Caco-2 (cell line): ENCODE measurements around the gene LCAT. TPM values are rescaled to one million over a fixed set of nuclear protein-coding genes. Genes with fewer than 3 reads are reported as not detected.
A peak's percentile ranks its signal among the peaks of the same experiment; 100 is the strongest.

ENCODE experiments used
- BruUV-seq: library from RNA; stranded (reverse); fragments of 400-500 nt; replicated peaks from 2 replicates; lab custom pipeline; 2021; lab: Mats Ljungman, UMichigan
- CTCF ChIA-PET: fragments of 300-600 bp; sonication (Branson Sonifier 250); formaldehyde crosslinking; loops from one replicate; lab custom pipeline; 2022; ENCODE audit warnings: antibody characterized with exemption; lab: Charles Lee
- POLR2A ChIA-PET: fragments of 300-600 bp; sonication (Branson Sonifier 250); formaldehyde crosslinking; loops from one replicate; lab custom pipeline; 2022; ENCODE audit warnings: antibody characterized with exemption; lab: Charles Lee
- DNase-seq, 2 experiments: peaks; one replicate each; pipeline versions ENCODE4 v3.0.0 to v3.0.0-alpha.2; 2020 to 2022
- H3K27me3 ChIP-seq: replicated peaks from 2 replicates; pipeline ENCODE4 v1.6.0; 2011; ENCODE audit warnings: low read length; ENCODE audit not compliant: control insufficient read depth, insufficient read depth
- H3K36me3 ChIP-seq: 2 replicates; pipeline ENCODE4 v1.5.1; 2011; ENCODE audit warnings: low read length; ENCODE audit not compliant: control insufficient read depth, insufficient read depth
- H3K4me1 ChIP-seq: fragments of 250-450 bp; sonication (Bioruptor Pico); 2 replicates; pipeline ENCODE4 v1.5.1; 2020; ENCODE audit warnings: mild to moderate bottlenecking
- H3K4me3 ChIP-seq: 2 replicates; pipeline ENCODE4 v1.5.1; 2011; ENCODE audit warnings: low read depth, mild to moderate bottlenecking, control low read depth, low read length
- H3K9me3 ChIP-seq: fragments of 250-450 bp; sonication (Bioruptor Pico); 2 replicates; pipeline ENCODE4 v1.5.1; 2020; ENCODE audit warnings: mild to moderate bottlenecking, moderate library complexity
- H3K27ac Mint-ChIP-seq: one replicate; pipeline ENCODE4 v1.8.0; 2022; ENCODE audit warnings: mixed read lengths; ENCODE audit not compliant: unreplicated experiment
- H3K27me3 Mint-ChIP-seq: one replicate; pipeline ENCODE4 v1.8.0; 2022; ENCODE audit warnings: mixed read lengths; ENCODE audit not compliant: insufficient read depth, unreplicated experiment
- H3K36me3 Mint-ChIP-seq: one replicate; pipeline ENCODE4 v1.8.0; 2022; ENCODE audit warnings: mild to moderate bottlenecking, mixed read lengths; ENCODE audit not compliant: insufficient read depth, unreplicated experiment
- H3K4me1 Mint-ChIP-seq: one replicate; pipeline ENCODE4 v1.8.0; 2022; ENCODE audit warnings: low read depth, mixed read lengths; ENCODE audit not compliant: unreplicated experiment
- H3K4me3 Mint-ChIP-seq: one replicate; pipeline ENCODE4 v1.8.0; 2022; ENCODE audit warnings: mild to moderate bottlenecking, moderate library complexity, mixed read lengths; ENCODE audit not compliant: unreplicated experiment
- H3K9me3 Mint-ChIP-seq: one replicate; pipeline ENCODE4 v1.8.0; 2022; ENCODE audit warnings: mixed read lengths; ENCODE audit not compliant: unreplicated experiment
- CTCF ChIP-seq, 2 experiments: fragments of 200-600 bp in 1 of 2; IDR thresholded peaks; 1 replicate in 1 of 2; 2 replicates in 1 of 2; pipeline versions ENCODE4 v1.5.1 to v1.8.0; 2011 to 2022; ENCODE audit warnings: antibody characterized with exemption in 1 of 2, control low read depth in 1 of 2, inconsistent platforms in 1 of 2, low read depth in 1 of 2, low read length in 1 of 2, mild to moderate bottlenecking in 1 of 2, moderate library complexity in 1 of 2; ENCODE audit not compliant: insufficient read depth in 1 of 2, severe bottlenecking in 1 of 2, unreplicated experiment in 1 of 2
- intact Hi-C: fragments of 100-400 bp; cut with micrococcal nuclease; formaldehyde crosslinking; loops from one replicate; pipeline ENCODE4 v1.10.0; 2022; ENCODE audit not compliant: unreplicated experiment
- total RNA-seq: library from RNA; stranded (reverse); gene quantifications from 2 replicates; pipeline ENCODE4 v1.2.3, GENCODE V29; 2022

LCAT gene
- total RNA-seq, 1 experiment from 2014 or later: 33.3 TPM

DNA sequence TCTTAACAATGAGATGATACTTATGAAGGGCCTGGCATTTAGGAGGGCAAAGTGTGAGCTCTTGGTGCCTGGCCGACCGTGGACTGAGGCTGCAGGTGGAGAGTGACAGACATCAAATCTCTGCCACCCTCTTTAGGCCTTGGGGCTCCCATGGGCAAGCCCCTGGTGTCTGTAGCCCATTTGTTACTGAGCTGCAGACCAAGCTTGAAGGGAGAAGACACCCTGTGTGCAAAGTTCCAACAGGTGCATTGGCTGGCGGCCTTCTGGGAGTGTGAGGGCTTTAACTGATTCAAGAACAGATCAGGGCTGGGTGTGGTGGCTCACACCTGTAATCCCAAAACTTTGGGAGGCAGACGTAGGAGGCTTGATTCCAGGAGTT, 11.5 kb downstream of the LCAT start:
- no peaks in the 10 kb centered on the region for H3K9me3 ChIP-seq
- H3K36me3 ChIP-seq: peaks cover 8% of the 10 kb centered on the region
- H3K27ac Mint-ChIP-seq: no peak overlapping the region
- ChIA-PET CTCF (interaction anchor here (0.5 to 0.7 kb wide), 2 partner anchors 117 to 260 kb away, joined by 4 to 7 read pairs; no protein-coding TSS in a partner anchor), POLR2A (no interaction called here)
- no peak overlapping the region for H3K4me3 Mint-ChIP-seq
- peaks cover 16% of the 10 kb centered on the region for H3K4me1 ChIP-seq
- intact Hi-C loops: loop anchor here (10.0 kb wide), 1 partner anchor 408 kb away; the partner anchor contains the start of gene RIPOR1
- H3K4me3 ChIP-seq: no peak overlapping the region
- DNase-seq: no peak
- TF ChIP-seq CTCF (IDR thresholded peaks at IDR 0.05; ENCODE audit: insufficient read depth in 1 of 2, low read depth in 1 of 2, low read length in 1 of 2, severe bottlenecking in 1 of 2, unreplicated experiment in 1 of 2): no peak
- H3K27me3 ChIP-seq: no peaks in the 10 kb centered on the region
- peaks cover 63% of the 10 kb centered on the region for H3K36me3 Mint-ChIP-seq
- H3K9me3 Mint-ChIP-seq: no peaks in the 10 kb centered on the region
- peaks cover 27% of the 10 kb centered on the region for H3K4me1 Mint-ChIP-seq
- no peaks in the 10 kb centered on the region for H3K27me3 Mint-ChIP-seq
- BruUV-seq: no TSS peak

GRCh38 chr16:67931712-67932461, 12.0 kb downstream of the LCAT start, which contains the start of gene CTRL:
Gene CTRL (minus strand): TSS chr16:67931862. CDS start chr16:67931852, 10 bp downstream.
- H3K27ac Mint-ChIP-seq: no peak within 1 kb of the TSS
- H3K27me3 ChIP-seq: no peaks in the 10 kb centered on the region
- H3K9me3 Mint-ChIP-seq: no peaks in the 10 kb centered on the region
- H3K4me1 Mint-ChIP-seq: peaks cover 21% of the 10 kb centered on the region
- no peaks in the 10 kb centered on the region for H3K9me3 ChIP-seq
- H3K36me3 ChIP-seq: peaks cover 8% of the 10 kb centered on the region
- POLR2A ChIA-PET: no interaction called here
- peaks cover 11% of the 10 kb centered on the region for H3K4me1 ChIP-seq
- no TSS peak for BruUV-seq
- peak in 1 of 2 experiments; percentile 62 for DNase-seq
- peaks cover 57% of the 10 kb centered on the region for H3K36me3 Mint-ChIP-seq
- H3K4me3 ChIP-seq: no peak within 1 kb of the TSS
- CTCF ChIA-PET: interaction anchor here (0.5 to 1.9 kb wide), 2 partner anchors 49 to 116 kb away, joined by 7 to 11 read pairs; no protein-coding TSS in a partner anchor
- peak; percentile 44 to 50 for TF ChIP-seq CTCF (IDR thresholded peaks at IDR 0.05; ENCODE audit: insufficient read depth in 1 of 2, low read depth in 1 of 2, low read length in 1 of 2, severe bottlenecking in 1 of 2, unreplicated experiment in 1 of 2)
- intact Hi-C loops: loop anchor here (10.0 kb wide), 1 partner anchor 407 kb away; the partner anchor contains the start of gene RIPOR1
- no peak within 1 kb of the TSS for H3K4me3 Mint-ChIP-seq
- no peaks in the 10 kb centered on the region for H3K27me3 Mint-ChIP-seq

DNA sequence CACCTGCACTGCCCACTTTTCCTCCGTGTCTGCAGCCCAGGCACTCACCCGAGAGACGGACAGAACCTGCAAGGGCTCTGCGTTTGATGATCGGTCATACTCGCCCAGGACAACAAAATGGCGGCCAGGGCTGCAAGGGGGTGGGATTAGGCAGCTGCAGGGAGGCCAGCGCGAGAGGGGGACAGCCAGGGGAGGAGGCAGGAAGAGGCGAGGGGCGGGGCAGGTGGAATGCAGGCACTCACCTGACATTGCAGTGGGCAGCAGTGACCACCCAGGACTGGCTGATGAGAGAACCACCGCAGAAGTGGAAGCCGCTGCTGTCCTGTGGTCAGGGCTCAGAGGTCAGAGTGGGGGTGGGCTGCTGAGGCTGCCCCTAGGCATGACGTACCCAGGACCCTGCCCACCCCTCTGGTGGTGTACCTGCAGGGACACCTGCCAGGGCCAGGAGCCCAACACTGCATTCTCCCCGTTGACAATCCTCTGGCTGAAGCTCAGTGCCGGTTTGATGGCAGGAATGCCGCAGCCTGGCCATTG, 13.2 kb downstream of the LCAT start:
- BruUV-seq: no TSS peak
- ChIA-PET POLR2A (no interaction called here), CTCF (interaction anchor here (0.9 to 1.9 kb wide), 2 partner anchors 48 to 114 kb away, joined by 3 to 11 read pairs; no protein-coding TSS in a partner anchor)
- Mint-ChIP-seq H3K4me3 (no peak overlapping the region), H3K4me1 (peaks cover 17% of the 10 kb centered on the region), H3K36me3 (peaks cover 45% of the 10 kb centered on the region), H3K27ac (no peak overlapping the region), H3K9me3 (no peaks in the 10 kb centered on the region), H3K27me3 (no peaks in the 10 kb centered on the region)
- peaks cover 11% of the 10 kb centered on the region for H3K4me1 ChIP-seq
- TF ChIP-seq CTCF (IDR thresholded peaks at IDR 0.05; ENCODE audit: insufficient read depth in 1 of 2, low read depth in 1 of 2, low read length in 1 of 2, severe bottlenecking in 1 of 2, unreplicated experiment in 1 of 2): no peak
- no peaks in the 10 kb centered on the region for H3K9me3 ChIP-seq
- H3K36me3 ChIP-seq: peaks cover 8% of the 10 kb centered on the region
- no peak overlapping the region for H3K4me3 ChIP-seq
- H3K27me3 ChIP-seq: no peaks in the 10 kb centered on the region
- intact Hi-C loops: loop anchor here (10.0 kb wide), 1 partner anchor 406 kb away; the partner anchor contains the start of gene RIPOR1
- no peak for DNase-seq
